Sigmoid colon (tissue), 7 donors: ENCODE results near the gene CPN1. TPM values are rescaled to one million over a fixed set of nuclear protein-coding genes. Genes with fewer than 3 reads are reported as not detected.

Experiments
- DNase-seq: peaks from one replicate; pipeline ENCODE4 v3.0.0-alpha.2; 2019
- H3K27ac ChIP-seq, 4 donors: fragments of 200-600 bp; sonication (generic); one replicate each; pipeline ENCODE4 v1.5.1; 2016 to 2019; ENCODE audit warnings: mild to moderate bottlenecking in 1 of 4
- H3K27me3 ChIP-seq, 3 donors: fragments of 200-600 bp; sonication (generic); one replicate each; pipeline ENCODE4 v1.5.1; 2019; ENCODE audit warnings: mild to moderate bottlenecking in 1 of 3
- H3K36me3 ChIP-seq, 4 donors: fragments of 200-600 bp; sonication (generic); one replicate each; pipeline ENCODE4 v1.5.1; 2016 to 2019
- H3K4me1 ChIP-seq, 4 donors: fragments of 200-600 bp; sonication (generic); one replicate each; pipeline ENCODE4 v1.5.1; 2017 to 2019
- H3K4me3 ChIP-seq, 4 donors: fragments of 200-600 bp; sonication (generic); one replicate each; pipeline ENCODE4 v1.5.1; 2017 to 2019; ENCODE audit warnings: mild to moderate bottlenecking in 2 of 4, moderate library complexity in 1 of 4
- H3K9me3 ChIP-seq, 4 donors: fragments of 200-600 bp in 3 of 4; sonication (generic) in 3 of 4; one replicate each; pipeline versions ENCODE4 v1.5.1 to v1.6.1; 2013 to 2019
- CTCF ChIP-seq, 4 experiments: fragments of 450-650 bp in 3 of 4; fragments of 200-600 bp in 1 of 4; IDR thresholded peaks; one replicate each; pipeline ENCODE4 v1.5.1; 2016 to 2019; ENCODE audit warnings: antibody characterized with exemption in 4 of 4, mild to moderate bottlenecking in 3 of 4, moderate library complexity in 2 of 4
- EP300 ChIP-seq, 4 donors: sonication (generic); formaldehyde crosslinking; IDR thresholded peaks; one replicate each; pipeline ENCODE4 v1.6.1; 2017; ENCODE audit warnings: antibody characterized with exemption in 4 of 4
- POLR2A ChIP-seq, 2 donors: fragments of 450-650 bp; IDR thresholded peaks; one replicate each; pipeline ENCODE4 v1.6.1; 2016; ENCODE audit warnings: antibody characterized with exemption in 2 of 2, mild to moderate bottlenecking in 2 of 2, moderate library complexity in 2 of 2
- POLR2AphosphoS5 ChIP-seq, 4 donors: sonication (generic); formaldehyde crosslinking; IDR thresholded peaks; one replicate each; pipeline ENCODE4 v1.6.1; 2017; ENCODE audit warnings: antibody characterized with exemption in 4 of 4
- WGBS, 2 donors: extraction: QIAGEN DNeasy Blood & Tissue Kit; methylation state at CpG; one replicate each; pipeline ENCODE4 v1.1.7; 2013; 5-methylcytosine and 5-hydroxymethylcytosine counted together
- intact Hi-C: fragments of 100-400 bp; cut with DNase I; formaldehyde crosslinking; loops from one replicate; pipeline ENCODE4 v1.15.1; 2023
- polyA plus RNA-seq, 3 donors: library from polyadenylated mRNA; stranded (reverse); fragments of 200-250 nt; gene quantifications; one replicate each; pipeline ENCODE4 v1.2.3, GENCODE V29; 2013
- total RNA-seq, 4 donors: library from RNA; depleted of rRNA; stranded (reverse); fragments of >200 nt; gene quantifications; one replicate each; pipeline ENCODE4 v1.1.0, GENCODE V29; 2016
- donor health status: healthy with polysubstance abuse.
- donor health status: Bipolar disorder and iron deficiency.
- donor health status: healthy.

CPN1 gene
- total and polyA plus RNA-seq, 7 donors = 0.60 TPM; not detected in 6

DNA sequence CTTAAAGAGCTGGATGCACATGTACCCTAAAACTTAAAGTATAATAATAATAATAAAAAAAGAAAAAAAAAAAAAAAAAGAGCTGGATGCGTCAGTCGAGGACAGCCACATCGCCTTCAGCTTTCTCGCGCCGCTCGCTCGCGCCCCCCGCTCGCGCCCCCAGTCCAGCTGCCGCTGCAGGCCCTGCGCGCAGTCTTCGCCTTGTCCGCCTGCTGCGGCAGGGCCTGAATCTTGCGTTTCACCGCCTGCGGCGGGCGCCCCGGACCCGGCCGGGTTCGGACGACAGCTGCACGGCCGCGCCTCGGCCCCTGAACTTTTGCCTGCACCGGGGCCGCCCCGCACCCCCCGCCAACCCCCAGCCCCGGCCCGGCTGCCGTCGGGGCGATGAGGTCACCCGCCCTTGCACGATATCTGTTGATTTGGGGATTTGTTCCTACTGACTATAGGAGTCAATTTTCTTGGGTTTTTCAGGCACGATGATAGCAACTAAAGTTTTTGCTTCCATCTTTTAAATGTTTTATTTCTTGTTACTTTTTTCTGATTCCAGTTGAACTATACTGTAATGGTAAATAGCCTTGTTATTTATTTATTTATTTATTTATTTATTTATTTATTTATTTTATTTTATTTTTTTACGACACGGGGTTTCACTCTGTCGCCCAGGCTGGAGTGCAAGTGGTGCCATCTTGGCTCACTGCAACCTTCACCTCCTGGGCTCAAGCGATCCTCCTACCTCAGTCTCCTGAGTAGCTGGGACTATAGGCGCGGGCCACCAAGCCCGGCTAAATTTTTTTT lies 33.5 kb upstream of the CPN1 start:
- Histone ChIP-seq H3K9me3 (no peaks in the 10 kb centered on the region), H3K27me3 (peaks cover 0 to 31% (median 10%) of the 10 kb centered on the region in 3 donors), H3K4me3 (peak overlapping the region in 2 of 4 donors; percentile 6 to 23), H3K4me1 (peaks cover 0 to 5% (median 0%) of the 10 kb centered on the region in 4 donors), H3K27ac (no peak overlapping the region), H3K36me3 (no peaks in the 10 kb centered on the region)
- DNase-seq = no peak
- 30 to 43% methylated on average over 51 of the region's 51 CpGs for WGBS, 2 donors
- intact Hi-C loops = no loop called here
- TF ChIP-seq POLR2AphosphoS5 (IDR thresholded peaks at IDR 0.05) (no peak), EP300 (IDR thresholded peaks at IDR 0.05) (no peak), CTCF (IDR thresholded peaks at IDR 0.05) (no peak), POLR2A (IDR thresholded peaks at IDR 0.05) (no peak)

DNA sequence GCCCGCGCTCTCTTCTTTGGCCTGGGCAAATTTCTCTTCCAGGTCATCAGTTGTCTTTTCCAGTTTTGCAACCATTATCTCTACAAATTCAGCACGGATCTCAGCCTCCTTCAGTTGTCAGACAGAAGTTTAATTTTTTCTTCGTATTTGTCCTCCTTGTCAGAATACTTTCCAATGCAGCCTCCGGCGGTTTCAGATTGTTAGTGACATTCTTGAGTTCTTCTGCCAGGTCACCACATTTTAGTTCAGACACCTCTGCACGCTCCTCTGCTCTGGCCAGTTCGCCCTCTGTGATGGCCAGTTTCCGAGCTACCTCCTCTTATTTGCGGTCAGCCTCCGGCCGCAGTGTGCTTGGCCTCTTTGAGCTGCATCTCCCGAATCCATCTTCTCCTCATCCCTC lies 32.8 kb upstream of the CPN1 start:
- Histone ChIP-seq H3K9me3 (no peaks in the 10 kb centered on the region), H3K4me3 (no peak overlapping the region), H3K4me1 (peaks cover 0 to 5% (median 0%) of the 10 kb centered on the region in 4 donors), H3K27ac (no peak overlapping the region), H3K36me3 (no peaks in the 10 kb centered on the region), H3K27me3 (peaks cover 0 to 31% (median 10%) of the 10 kb centered on the region in 3 donors)
- DNase-seq = no peak
- intact Hi-C loops = no loop called here
- WGBS, 2 donors = 94 to 95% methylated on average over 13 of the region's 13 CpGs
- TF ChIP-seq CTCF (IDR thresholded peaks at IDR 0.05) = no peak
- no peak for TF ChIP-seq POLR2A (IDR thresholded peaks at IDR 0.05)
- TF ChIP-seq POLR2AphosphoS5 (IDR thresholded peaks at IDR 0.05) = no peak
- TF ChIP-seq EP300 (IDR thresholded peaks at IDR 0.05) = no peak

DNA sequence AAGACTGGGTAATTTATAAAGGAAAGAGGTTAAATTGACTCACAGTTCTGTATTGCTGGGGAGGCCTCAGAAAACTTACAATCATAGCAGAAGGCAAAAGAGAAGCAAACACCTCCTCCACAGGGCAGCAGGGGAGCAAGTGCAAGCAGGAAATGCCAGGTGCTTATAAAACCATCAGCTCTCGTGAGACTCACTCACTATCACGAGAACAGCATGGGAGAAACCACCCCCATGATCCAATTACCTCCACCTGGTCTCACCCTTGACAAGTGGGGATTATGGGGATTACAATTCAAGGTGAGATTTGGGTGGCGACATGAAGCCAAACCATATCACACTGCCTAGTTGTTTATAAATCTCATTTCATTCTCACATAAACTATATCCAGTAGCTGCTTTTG lies 28.0 kb upstream of the CPN1 start:
- DNase-seq = no peak
- no peaks in the 10 kb centered on the region for H3K4me1 ChIP-seq
- TF ChIP-seq CTCF (IDR thresholded peaks at IDR 0.05) (no peak), POLR2AphosphoS5 (IDR thresholded peaks at IDR 0.05) (no peak), POLR2A (IDR thresholded peaks at IDR 0.05) (no peak), EP300 (IDR thresholded peaks at IDR 0.05) (no peak)
- H3K27ac ChIP-seq = no peak overlapping the region
- no peaks in the 10 kb centered on the region for H3K36me3 ChIP-seq
- peaks cover 0 to 2% (median 0%) of the 10 kb centered on the region in 4 donors for H3K9me3 ChIP-seq
- intact Hi-C loops = no loop called here
- no peak overlapping the region for H3K4me3 ChIP-seq
- H3K27me3 ChIP-seq = no peaks in the 10 kb centered on the region
- 34 to 39% methylated on average over 3 of the region's 3 CpGs for WGBS, 2 donors

DNA sequence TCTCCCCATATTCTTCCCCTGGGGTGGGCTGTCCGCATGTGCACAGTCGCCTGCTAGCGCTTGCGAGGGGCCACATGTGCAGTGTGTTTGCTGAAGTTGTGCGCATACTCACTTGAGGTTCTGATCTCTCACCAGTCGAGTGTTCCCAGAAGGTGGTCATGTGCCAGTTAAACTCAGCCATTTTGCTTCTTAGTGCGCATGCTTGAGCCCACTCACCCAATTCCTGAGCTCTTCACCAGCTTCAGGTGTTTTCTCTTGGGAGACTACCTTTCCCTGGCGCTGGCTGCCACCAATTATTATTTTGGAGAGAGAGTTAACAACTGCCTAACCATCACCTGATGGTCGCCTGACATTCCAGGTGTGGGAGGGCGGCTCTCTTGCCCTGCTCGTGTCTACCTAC lies 25.2 kb upstream of the CPN1 start:
- Histone ChIP-seq H3K9me3 (peaks cover 0 to 2% (median 0%) of the 10 kb centered on the region in 4 donors), H3K4me1 (no peaks in the 10 kb centered on the region), H3K27ac (no peak overlapping the region), H3K36me3 (no peaks in the 10 kb centered on the region), H3K4me3 (no peak overlapping the region), H3K27me3 (no peaks in the 10 kb centered on the region)
- TF ChIP-seq POLR2A (IDR thresholded peaks at IDR 0.05) (no peak), CTCF (IDR thresholded peaks at IDR 0.05) (no peak), EP300 (IDR thresholded peaks at IDR 0.05) (no peak), POLR2AphosphoS5 (IDR thresholded peaks at IDR 0.05) (no peak)
- intact Hi-C loops = no loop called here
- 81 to 82% methylated on average over 11 of the region's 11 CpGs for WGBS, 2 donors
- DNase-seq = no peak
